HEK293 (cell line): ENCODE results near the gene CARS1.

Experiments used
- YY1 ChIP-seq: fragments of 450-650 bp; formaldehyde crosslinking; IDR thresholded peaks from 2 replicates; pipeline ENCODE4 v1.5.1; 2018; ENCODE audit warnings: missing biosample characterization, missing genetic modification characterization
- ZBTB17 ChIP-seq: fragments of 450-650 bp; formaldehyde crosslinking; IDR thresholded peaks from 2 replicates; pipeline ENCODE4 v1.5.1; 2016; ENCODE audit warnings: missing biosample characterization, missing genetic modification characterization
- ZNF155 ChIP-seq: fragments of 450-650 bp; formaldehyde crosslinking; IDR thresholded peaks from 2 replicates; pipeline ENCODE4 v1.5.1; 2016; ENCODE audit warnings: missing biosample characterization, missing genetic modification characterization
- ZNF354C ChIP-seq: fragments of 450-650 bp; formaldehyde crosslinking; IDR thresholded peaks from 2 replicates; pipeline ENCODE4 v1.5.1; 2016; ENCODE audit warnings: missing biosample characterization, missing genetic modification characterization, low read depth, borderline replicate concordance
- ZNF777 ChIP-seq: fragments of 450-650 bp; formaldehyde crosslinking; IDR thresholded peaks from 2 replicates; pipeline ENCODE4 v1.5.1; 2017; ENCODE audit warnings: missing biosample characterization, missing genetic modification characterization, borderline replicate concordance
- TF ChIP-seq, protein P1 (sequence below): fragments of 450-650 bp; formaldehyde crosslinking; IDR thresholded peaks from 2 replicates; pipeline ENCODE4 v1.5.1; 2016; ENCODE audit warnings: missing biosample characterization, missing genetic modification characterization
- TF ChIP-seq, protein P2 (sequence below): fragments of 450-650 bp; formaldehyde crosslinking; IDR thresholded peaks from 2 replicates; pipeline ENCODE4 v1.5.1; 2016; ENCODE audit warnings: missing biosample characterization, missing genetic modification characterization

DNA sequence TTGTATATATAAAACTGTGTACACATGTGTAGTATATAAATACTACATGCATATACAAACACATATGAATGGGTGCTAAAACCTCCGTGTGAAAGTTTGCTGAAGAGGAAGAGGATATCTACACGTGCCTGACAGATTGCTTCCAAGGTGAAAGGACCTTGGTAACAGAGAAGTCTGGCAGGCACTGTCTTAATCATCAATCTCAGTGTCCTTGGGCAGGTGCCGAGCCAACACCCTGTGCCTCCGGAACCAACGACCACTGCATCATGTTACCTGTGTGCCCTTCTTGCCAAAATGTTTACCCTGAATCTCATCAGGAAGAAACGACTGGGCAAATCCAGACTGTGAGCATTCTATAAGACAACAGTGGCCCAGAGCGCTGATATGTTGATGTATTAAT is 80.1 kb downstream of the CARS1 start:
- TF ChIP-seq, protein P1, sequence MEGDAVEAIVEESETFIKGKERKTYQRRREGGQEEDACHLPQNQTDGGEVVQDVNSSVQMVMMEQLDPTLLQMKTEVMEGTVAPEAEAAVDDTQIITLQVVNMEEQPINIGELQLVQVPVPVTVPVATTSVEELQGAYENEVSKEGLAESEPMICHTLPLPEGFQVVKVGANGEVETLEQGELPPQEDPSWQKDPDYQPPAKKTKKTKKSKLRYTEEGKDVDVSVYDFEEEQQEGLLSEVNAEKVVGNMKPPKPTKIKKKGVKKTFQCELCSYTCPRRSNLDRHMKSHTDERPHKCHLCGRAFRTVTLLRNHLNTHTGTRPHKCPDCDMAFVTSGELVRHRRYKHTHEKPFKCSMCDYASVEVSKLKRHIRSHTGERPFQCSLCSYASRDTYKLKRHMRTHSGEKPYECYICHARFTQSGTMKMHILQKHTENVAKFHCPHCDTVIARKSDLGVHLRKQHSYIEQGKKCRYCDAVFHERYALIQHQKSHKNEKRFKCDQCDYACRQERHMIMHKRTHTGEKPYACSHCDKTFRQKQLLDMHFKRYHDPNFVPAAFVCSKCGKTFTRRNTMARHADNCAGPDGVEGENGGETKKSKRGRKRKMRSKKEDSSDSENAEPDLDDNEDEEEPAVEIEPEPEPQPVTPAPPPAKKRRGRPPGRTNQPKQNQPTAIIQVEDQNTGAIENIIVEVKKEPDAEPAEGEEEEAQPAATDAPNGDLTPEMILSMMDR (tag by site-specific recombination), result no peak
- TF ChIP-seq ZNF155 (tag by site-specific recombination), result no peak
- no peak for TF ChIP-seq YY1 (tag by site-specific recombination)
- no peak for TF ChIP-seq ZNF354C (tag by site-specific recombination)
- TF ChIP-seq ZBTB17 (tag by site-specific recombination), result no peak
- no peak for TF ChIP-seq ZNF777 (tag by site-specific recombination)
- TF ChIP-seq, protein P2, sequence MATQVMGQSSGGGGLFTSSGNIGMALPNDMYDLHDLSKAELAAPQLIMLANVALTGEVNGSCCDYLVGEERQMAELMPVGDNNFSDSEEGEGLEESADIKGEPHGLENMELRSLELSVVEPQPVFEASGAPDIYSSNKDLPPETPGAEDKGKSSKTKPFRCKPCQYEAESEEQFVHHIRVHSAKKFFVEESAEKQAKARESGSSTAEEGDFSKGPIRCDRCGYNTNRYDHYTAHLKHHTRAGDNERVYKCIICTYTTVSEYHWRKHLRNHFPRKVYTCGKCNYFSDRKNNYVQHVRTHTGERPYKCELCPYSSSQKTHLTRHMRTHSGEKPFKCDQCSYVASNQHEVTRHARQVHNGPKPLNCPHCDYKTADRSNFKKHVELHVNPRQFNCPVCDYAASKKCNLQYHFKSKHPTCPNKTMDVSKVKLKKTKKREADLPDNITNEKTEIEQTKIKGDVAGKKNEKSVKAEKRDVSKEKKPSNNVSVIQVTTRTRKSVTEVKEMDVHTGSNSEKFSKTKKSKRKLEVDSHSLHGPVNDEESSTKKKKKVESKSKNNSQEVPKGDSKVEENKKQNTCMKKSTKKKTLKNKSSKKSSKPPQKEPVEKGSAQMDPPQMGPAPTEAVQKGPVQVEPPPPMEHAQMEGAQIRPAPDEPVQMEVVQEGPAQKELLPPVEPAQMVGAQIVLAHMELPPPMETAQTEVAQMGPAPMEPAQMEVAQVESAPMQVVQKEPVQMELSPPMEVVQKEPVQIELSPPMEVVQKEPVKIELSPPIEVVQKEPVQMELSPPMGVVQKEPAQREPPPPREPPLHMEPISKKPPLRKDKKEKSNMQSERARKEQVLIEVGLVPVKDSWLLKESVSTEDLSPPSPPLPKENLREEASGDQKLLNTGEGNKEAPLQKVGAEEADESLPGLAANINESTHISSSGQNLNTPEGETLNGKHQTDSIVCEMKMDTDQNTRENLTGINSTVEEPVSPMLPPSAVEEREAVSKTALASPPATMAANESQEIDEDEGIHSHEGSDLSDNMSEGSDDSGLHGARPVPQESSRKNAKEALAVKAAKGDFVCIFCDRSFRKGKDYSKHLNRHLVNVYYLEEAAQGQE (tag by site-specific recombination), result no peak
